Epithelial cell of proximal tubule (primary cell): ENCODE measurements around the gene GRAMD2B. TPM values are rescaled to one million over a fixed set of nuclear protein-coding genes. Genes with fewer than 3 reads are reported as not detected.

ENCODE experiments used
- DNase-seq: peaks from one replicate; pipeline ENCODE4 v3.0.0-alpha.2; 2011; ENCODE audit warnings: low read depth
- H3K4me3 ChIP-seq: 2 replicates; pipeline ENCODE4 v1.5.1; 2011; ENCODE audit warnings: low read depth, mild to moderate bottlenecking, low read length
- CTCF ChIP-seq: conservative IDR thresholded peaks from 2 replicates; pipeline ENCODE4 v1.5.1; 2012; ENCODE audit warnings: low read depth, mild to moderate bottlenecking, low read length
- total RNA-seq: library from RNA; depleted of rRNA; stranded (reverse); fragments of >200 nt; gene quantifications from 2 replicates; pipeline ENCODE4 v1.2.3, GENCODE V29; 2015

GRAMD2B gene
- total RNA-seq, 1 donor from 2014 or later, result 43.2 TPM

GRCh38 chr5:126508962-126509279 lies 85.7 kb downstream of the GRAMD2B start:
- no peak for DNase-seq
- TF ChIP-seq CTCF, result no peak
- no peak overlapping the region for H3K4me3 ChIP-seq

GRCh38 chr5:126509339-126509738 lies 86.1 kb downstream of the GRAMD2B start:
- DNase-seq, result peak; percentile 63
- no peak overlapping the region for H3K4me3 ChIP-seq
- no peak for TF ChIP-seq CTCF

GRCh38 chr5:126511961-126512360 lies 88.8 kb downstream of the GRAMD2B start:
- TF ChIP-seq CTCF, result no peak
- no peak for DNase-seq
- H3K4me3 ChIP-seq, result no peak overlapping the region

- TF ChIP-seq CTCF, result no peak
- no peak overlapping the region for H3K4me3 ChIP-seq
- no peak for DNase-seq
Measured at GRCh38 chr5:126512451-126512850, 89.2 kb downstream of the GRAMD2B start.

- H3K4me3 ChIP-seq, result no peak overlapping the region
- DNase-seq, result no peak
- TF ChIP-seq CTCF, result no peak
Measured at GRCh38 chr5:126513302-126513701, 90.1 kb downstream of the GRAMD2B start.

GRCh38 chr5:126513703-126514102 lies 90.5 kb downstream of the GRAMD2B start:
- no peak for TF ChIP-seq CTCF
- DNase-seq, result no peak
- H3K4me3 ChIP-seq, result no peak overlapping the region

- no peak overlapping the region for H3K4me3 ChIP-seq
- no peak for DNase-seq
- no peak for TF ChIP-seq CTCF
Measured at GRCh38 chr5:126514131-126514557, 90.9 kb downstream of the GRAMD2B start.
